ENCODE results near the gene GAS2L2.

- TF ChIP-seq AFF4 (CRISPR knock-in tag; IDR thresholded peaks at IDR 0.05; ENCODE audit: borderline replicate concordance) (no peak), ELF4 (CRISPR knock-in tag; IDR thresholded peaks at IDR 0.05; ENCODE audit: low read depth) (no peak), CTCF (IDR thresholded peaks at IDR 0.05) (no peak), MAX (CRISPR knock-in tag; IDR thresholded peaks at IDR 0.05) (no peak), TCF7 (CRISPR knock-in tag; IDR thresholded peaks at IDR 0.05; ENCODE audit: low read depth) (no peak), JUN (CRISPR knock-in tag; IDR thresholded peaks at IDR 0.05) (no peak), CREB1 (CRISPR knock-in tag; IDR thresholded peaks at IDR 0.05) (no peak), NFATC4 (CRISPR knock-in tag; IDR thresholded peaks at IDR 0.05) (no peak), TEAD1 (CRISPR knock-in tag; IDR thresholded peaks at IDR 0.05) (no peak), GTF2I (CRISPR knock-in tag; conservative IDR thresholded peaks at IDR 0.05) (no peak), ATF3 (CRISPR knock-in tag; conservative IDR thresholded peaks at IDR 0.05) (no peak), NFYB (CRISPR knock-in tag; conservative IDR thresholded peaks at IDR 0.05; ENCODE audit: low read depth) (no peak), HMGXB4 (CRISPR knock-in tag; IDR thresholded peaks at IDR 0.05) (no peak), CBFB (CRISPR knock-in tag; IDR thresholded peaks at IDR 0.05; ENCODE audit: low read depth) (no peak)
Observed at GRCh38 chr17:35795871-35796265, 42.8 kb upstream of the GAS2L2 start.
